IMR-90 (cell line): Measurements from ENCODE around the gene DLD. TPM values are rescaled to one million over a fixed set of nuclear protein-coding genes. Genes with fewer than 3 reads are reported as not detected.

Experiments used
- ATAC-seq: fragments of 200-7000 bp; cut with Tn5 transposase; 2 replicates; pipeline ENCODE4 v1.9.1; 2020; ENCODE audit warnings: low read depth, mild to moderate bottlenecking, moderate library complexity
- BruUV-seq: library from RNA; stranded (reverse); fragments of 400-500 nt; replicated peaks from 2 replicates; lab custom pipeline; 2021; lab: Mats Ljungman, UMichigan
- CTCF ChIA-PET: fragments of 300-600 bp; formaldehyde crosslinking; extraction: SDS; loops from one replicate; lab custom pipeline; 2021; ENCODE audit warnings: antibody characterized with exemption; lab: Yijun Ruan, JAX
- POLR2A ChIA-PET: fragments of 300-600 bp; sonication (Branson Sonifier 250); formaldehyde crosslinking; loops from one replicate; lab custom pipeline; 2022; ENCODE audit warnings: antibody characterized with exemption; ENCODE audit not compliant: unreplicated experiment; lab: Charles Lee
- DNase-seq: peaks from one replicate; pipeline ENCODE4 v3.0.0; 2013
- H2AFZ ChIP-seq: replicated peaks from 2 replicates; pipeline ENCODE3; 2013; ENCODE audit warnings: low read length, mild to moderate bottlenecking; ENCODE audit not compliant: poor library complexity
- H2AK5ac ChIP-seq: 2 replicates; pipeline ENCODE4 v1.6.1; 2013; ENCODE audit warnings: low read depth, low read length, inconsistent platforms
- H2AK9ac ChIP-seq: replicated peaks from 2 replicates; pipeline ENCODE3; 2013; ENCODE audit warnings: mild to moderate bottlenecking, low read depth, low read length, moderate library complexity; ENCODE audit not compliant: poor library complexity
- H2BK120ac ChIP-seq: 2 replicates; pipeline ENCODE4 v1.6.1; 2013; ENCODE audit warnings: low read depth, low read length, inconsistent platforms
- H2BK15ac ChIP-seq: 3 replicates; pipeline ENCODE4 v1.6.1; 2013; ENCODE audit warnings: low read depth, low read length, inconsistent platforms
- H2BK20ac ChIP-seq: 2 replicates; pipeline ENCODE4 v1.6.1; 2013; ENCODE audit warnings: low read depth, mild to moderate bottlenecking, inconsistent platforms, low read length, moderate library complexity
- H2BK5ac ChIP-seq: 2 replicates; pipeline ENCODE4 v1.6.1; 2013; ENCODE audit warnings: mild to moderate bottlenecking, low read depth, low read length, inconsistent platforms; ENCODE audit not compliant: poor library complexity, severe bottlenecking
- H3K14ac ChIP-seq: replicated peaks from 2 replicates; pipeline ENCODE4 v1.6.1; 2013; ENCODE audit warnings: low read depth, low read length, inconsistent platforms
- H3K18ac ChIP-seq: 2 replicates; pipeline ENCODE4 v1.6.1; 2013; ENCODE audit warnings: low read depth, low read length, control low read depth
- H3K23ac ChIP-seq: 2 replicates; pipeline ENCODE4 v1.6.1; 2013; ENCODE audit warnings: low read depth, low read length, inconsistent platforms
- H3K27ac ChIP-seq: 2 replicates; pipeline ENCODE4 v1.5.1; 2013; ENCODE audit warnings: mild to moderate bottlenecking, control low read depth, low read length; ENCODE audit not compliant: insufficient read depth
- H3K27me3 ChIP-seq: 2 replicates; pipeline ENCODE4 v1.6.1; 2013; ENCODE audit warnings: low read length; ENCODE audit not compliant: control insufficient read depth, insufficient read depth
- H3K36me3 ChIP-seq: 2 replicates; pipeline ENCODE4 v1.6.1; 2013; ENCODE audit warnings: low read length, mixed read lengths; ENCODE audit not compliant: control insufficient read depth, insufficient read depth
- H3K4ac ChIP-seq: 2 replicates; pipeline ENCODE4 v1.6.1; 2013; ENCODE audit warnings: low read depth, low read length, inconsistent platforms
- H3K4me1 ChIP-seq: 2 replicates; pipeline ENCODE4 v1.6.1; 2013; ENCODE audit warnings: low read length, mixed read lengths; ENCODE audit not compliant: control insufficient read depth, insufficient read depth
- H3K4me2 ChIP-seq: 2 replicates; pipeline ENCODE4 v1.6.1; 2013; ENCODE audit warnings: low read depth, mild to moderate bottlenecking, control low read depth, low read length, moderate library complexity
- H3K4me3 ChIP-seq: 2 replicates; pipeline ENCODE4 v1.5.1; 2013; ENCODE audit warnings: low read depth, mild to moderate bottlenecking, control low read depth, low read length, moderate library complexity; ENCODE audit not compliant: insufficient read depth
- H3K56ac ChIP-seq: 2 replicates; pipeline ENCODE4 v1.6.1; 2013; ENCODE audit warnings: low read length, inconsistent platforms; ENCODE audit not compliant: insufficient read depth; ENCODE audit errors: extremely low read depth
- H3K79me1 ChIP-seq, 2 experiments: 2 replicates each; pipeline ENCODE4 v1.6.1; 2013; ENCODE audit warnings: low read length in 2 of 2, inconsistent platforms in 1 of 2, low read depth in 1 of 2
- H3K9ac ChIP-seq: 2 replicates; pipeline ENCODE4 v1.6.1; 2013; ENCODE audit warnings: low read depth, low read length, control low read depth
- H3K9me1 ChIP-seq: 2 replicates; pipeline ENCODE4 v1.6.1; 2013; ENCODE audit warnings: low read length, inconsistent platforms; ENCODE audit not compliant: insufficient read depth
- H3K9me3 ChIP-seq: 2 replicates; pipeline ENCODE4 v1.6.1; 2013; ENCODE audit warnings: low read length; ENCODE audit not compliant: control insufficient read depth, insufficient read depth
- H4K20me1 ChIP-seq: 2 replicates; pipeline ENCODE4 v1.6.1; 2013; ENCODE audit warnings: low read length, inconsistent platforms; ENCODE audit not compliant: insufficient read depth
- H4K5ac ChIP-seq: 2 replicates; pipeline ENCODE4 v1.6.1; 2013; ENCODE audit warnings: mild to moderate bottlenecking, low read depth, low read length, control low read depth
- H4K8ac ChIP-seq, 2 experiments: 2 replicates each; pipeline ENCODE4 v1.6.1; 2013; ENCODE audit warnings: low read depth in 2 of 2, low read length in 2 of 2, control low read depth in 1 of 2, inconsistent platforms in 1 of 2
- H4K91ac ChIP-seq: 2 replicates; pipeline ENCODE4 v1.6.1; 2013; ENCODE audit warnings: low read depth, low read length, inconsistent platforms; ENCODE audit not compliant: insufficient read depth
- BHLHE40 ChIP-seq: fragments of 150-350 bp; IDR thresholded peaks from 2 replicates; pipeline ENCODE4 v1.6.1; 2016; ENCODE audit warnings: mild to moderate bottlenecking, low read depth, low read length
- CEBPB ChIP-seq: IDR thresholded peaks from 2 replicates; pipeline ENCODE4 v1.6.1; 2012; ENCODE audit warnings: low read depth, low read length, improper control_type of control experiment
- CHD1 ChIP-seq: IDR thresholded peaks from 2 replicates; pipeline ENCODE4 v1.6.1; 2012; ENCODE audit warnings: low read depth, low read length, improper control_type of control experiment
- FOS ChIP-seq: fragments of 150-350 bp; IDR thresholded peaks from 2 replicates; pipeline ENCODE4 v1.6.1; 2016; ENCODE audit warnings: low read depth, low read length
- MAFK ChIP-seq: IDR thresholded peaks from 2 replicates; pipeline ENCODE4 v1.6.1; 2012; ENCODE audit warnings: low read depth, low read length, improper control_type of control experiment
- MAZ ChIP-seq: IDR thresholded peaks from 2 replicates; pipeline ENCODE4 v1.6.1; 2012; ENCODE audit warnings: low read depth, mild to moderate bottlenecking, low read length, improper control_type of control experiment, moderate library complexity, borderline replicate concordance
- MXI1 ChIP-seq: IDR thresholded peaks from 2 replicates; pipeline ENCODE4 v1.6.1; 2012; ENCODE audit warnings: low read depth, mild to moderate bottlenecking, low read length, moderate library complexity, borderline replicate concordance
- NFE2L2 ChIP-seq: fragments of 150-350 bp; IDR thresholded peaks from 2 replicates; pipeline ENCODE4 v1.6.1; 2016; ENCODE audit warnings: low read depth, mild to moderate bottlenecking, low read length
- POLR2A ChIP-seq: IDR thresholded peaks from 2 replicates; pipeline ENCODE4 v1.6.1; 2012; ENCODE audit warnings: mild to moderate bottlenecking, low read depth, low read length
- RAD21 ChIP-seq: IDR thresholded peaks from 2 replicates; pipeline ENCODE4 v1.6.1; 2012; ENCODE audit warnings: low read length, improper control_type of control experiment
- RCOR1 ChIP-seq: IDR thresholded peaks from 2 replicates; pipeline ENCODE4 v1.6.1; 2012; ENCODE audit warnings: mild to moderate bottlenecking, low read length, improper control_type of control experiment; ENCODE audit not compliant: insufficient replicate concordance
- RFX5 ChIP-seq: IDR thresholded peaks from 2 replicates; pipeline ENCODE4 v1.8.0; 2012; ENCODE audit warnings: low read depth, mild to moderate bottlenecking, low read length, moderate library complexity
- SMC3 ChIP-seq: fragments of 150-350 bp; IDR thresholded peaks from 2 replicates; pipeline ENCODE4 v1.6.1; 2016; ENCODE audit warnings: low read depth, mild to moderate bottlenecking, antibody characterized with exemption, low read length, moderate library complexity
- WGBS, 2 experiments: methylation state at CpG; one replicate each; pipeline versions ENCODE4 v1.1.5 to v1.1.7; 2013; ENCODE audit warnings: missing lambda C conversion rate in 2 of 2; ENCODE audit not compliant: insufficient read length in 1 of 2; ENCODE audit errors: extremely low coverage in 2 of 2; 5-methylcytosine and 5-hydroxymethylcytosine counted together
- dilution Hi-C: fragments of 300-500 bp; cut with HindIII; formaldehyde crosslinking; loops from one replicate; pipeline ENCODE4 v1.14.3; 2018; ENCODE audit warnings: low sequenced_read_pairs; ENCODE audit not compliant: unreplicated experiment
- in situ Hi-C: fragments of 300-500 bp; cut with MboI; formaldehyde crosslinking; loops from 3 replicates; pipeline ENCODE4 v1.14.3; 2019; ENCODE audit warnings: low sequenced_read_pairs, inconsistent platforms, mixed read lengths
- intact Hi-C: fragments of 100-400 bp; cut with micrococcal nuclease; formaldehyde crosslinking; loops from 2 replicates; pipeline ENCODE4 v1.10.0; 2022
- polyA plus RNA-seq, 3 experiments: library from polyadenylated mRNA; depleted of rRNA; stranded (reverse); fragments of >200 nt; gene quantifications; 2 replicates each; pipeline ENCODE4 v1.2.3, GENCODE V29; 2012; ENCODE audit warnings: low replicate concordance in 1 of 3
- total RNA-seq: library from RNA; depleted of rRNA; stranded (reverse); fragments of >200 nt; gene quantifications from 2 replicates; pipeline ENCODE4 v1.2.3, GENCODE V29; 2012
- TF ChIP-seq, protein P1 (sequence below): conservative IDR thresholded peaks from 2 replicates; pipeline ENCODE4 v1.5.1; 2012; ENCODE audit warnings: mild to moderate bottlenecking, low read depth, low read length, improper control_type of control experiment
- TF ChIP-seq, protein P2 (sequence below): fragments of 150-350 bp; IDR thresholded peaks from 2 replicates; pipeline ENCODE4 v1.6.1; 2017; ENCODE audit warnings: mild to moderate bottlenecking, antibody characterized with exemption, low read length, low read depth

Gene DLD
- total and polyA plus RNA-seq, 2 of the 4 experiments (the other 2 are of a cell fraction), result 121 to 361 TPM

DNA sequence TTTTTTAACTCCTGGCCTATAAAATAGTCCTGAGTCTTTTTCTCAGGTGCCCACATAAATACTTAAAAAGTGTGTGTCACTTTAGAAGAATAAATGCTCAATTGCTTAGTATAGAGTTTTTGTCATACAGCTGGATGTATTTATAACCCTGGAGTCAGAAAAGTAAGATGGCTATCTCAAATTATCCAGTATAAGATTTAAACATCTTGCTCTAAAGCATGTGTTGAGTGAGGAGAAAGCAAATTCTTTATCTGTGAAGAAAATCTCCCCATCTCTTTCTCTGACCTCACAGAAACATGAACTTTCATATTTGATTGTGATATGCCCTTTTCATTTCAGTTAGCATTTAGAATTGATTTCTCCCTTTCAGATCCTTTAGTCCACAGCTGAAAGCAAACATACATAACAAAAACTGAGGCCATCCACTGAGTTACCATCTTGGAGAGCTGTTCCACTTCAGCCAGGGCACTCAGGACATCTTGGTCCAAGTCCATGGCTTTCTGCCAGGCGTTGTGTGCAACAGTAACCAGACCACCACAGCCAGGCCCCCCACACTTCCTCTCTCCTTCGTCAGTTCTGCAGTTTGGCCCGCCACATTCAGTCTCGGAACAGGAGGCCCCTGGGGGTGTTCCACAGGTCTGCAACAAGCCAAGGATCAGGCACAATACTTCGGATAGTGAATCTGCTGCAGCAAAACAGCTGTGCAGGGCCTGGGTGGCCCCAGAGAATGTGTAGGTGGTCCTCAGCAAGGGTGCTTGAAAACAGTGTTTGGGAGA, 40.9 kb downstream of the DLD start (continued):
- TF ChIP-seq RFX5, result no peak

DNA sequence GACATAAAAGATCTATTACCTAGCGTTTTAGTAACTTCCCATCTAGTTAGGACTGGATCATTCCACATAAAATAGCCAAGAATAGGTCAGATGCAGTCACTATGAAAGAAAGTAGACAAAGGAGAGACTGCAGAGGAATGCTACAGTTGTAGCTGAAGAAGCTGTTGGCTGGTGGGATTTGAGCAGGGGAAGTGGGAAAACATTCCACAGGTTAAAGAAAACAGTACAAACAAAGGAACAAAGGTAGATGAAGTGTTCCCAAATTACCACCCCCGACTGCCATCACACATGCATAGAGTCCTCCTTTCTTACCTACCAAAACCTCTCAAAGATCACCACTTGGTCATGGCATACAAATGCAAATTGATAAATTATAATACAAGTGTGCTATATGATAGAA, 41.8 kb downstream of the DLD start:
- H2AK9ac ChIP-seq, result no peak overlapping the region
- dilution Hi-C loops, result no loop called here
- ChIA-PET CTCF (no interaction called here), POLR2A (no interaction called here)
- H3K4me3 ChIP-seq, result no peak overlapping the region
- peaks cover 7 to 28% of the 10 kb centered on the region in 2 experiments; a peak in 3 of 4 replicates for H3K79me1 ChIP-seq
- H4K20me1 ChIP-seq, result peaks cover 4% of the 10 kb centered on the region; the same call in 1 of the 2 replicates
- intact Hi-C loops, result no loop called here
- H2BK20ac ChIP-seq, result no peak overlapping the region
- peaks cover 15% of the 10 kb centered on the region for H3K9me1 ChIP-seq
- no peak overlapping the region for H4K91ac ChIP-seq
- H3K27me3 ChIP-seq, result no peaks in the 10 kb centered on the region
- H2BK120ac ChIP-seq, result no peak overlapping the region
- no peaks in the 10 kb centered on the region for H3K9me3 ChIP-seq
- H3K4me1 ChIP-seq, result peaks cover 10% of the 10 kb centered on the region
- H3K23ac ChIP-seq, result no peak overlapping the region
- DNase-seq, result no peak
- no peak overlapping the region for H3K27ac ChIP-seq
- no peak overlapping the region for H2AFZ ChIP-seq
- no peak for ATAC-seq
- BruUV-seq, result no TSS peak
- in situ Hi-C loops, result no loop called here
- peaks cover 53% of the 10 kb centered on the region for H3K36me3 ChIP-seq
- H2BK5ac ChIP-seq, result no peak overlapping the region
- H3K18ac ChIP-seq, result no peak overlapping the region
- no peak overlapping the region for H3K4me2 ChIP-seq
- no peak overlapping the region for H2AK5ac ChIP-seq
- H4K8ac ChIP-seq, result no peak overlapping the region
- no peak overlapping the region for H3K14ac ChIP-seq
- no peak overlapping the region for H3K9ac ChIP-seq
- H2BK15ac ChIP-seq, result no peak overlapping the region
- H3K4ac ChIP-seq, result no peak overlapping the region
- H3K56ac ChIP-seq, result no peak overlapping the region
- no CpG with 5 or more reads among the region's 2 CpGs for WGBS, 2 experiments
- H4K5ac ChIP-seq, result no peak overlapping the region
- TF ChIP-seq POLR2A, result no peak
- no peak for TF ChIP-seq RFX5
- TF ChIP-seq MAZ, result no peak
- TF ChIP-seq, protein P1, sequence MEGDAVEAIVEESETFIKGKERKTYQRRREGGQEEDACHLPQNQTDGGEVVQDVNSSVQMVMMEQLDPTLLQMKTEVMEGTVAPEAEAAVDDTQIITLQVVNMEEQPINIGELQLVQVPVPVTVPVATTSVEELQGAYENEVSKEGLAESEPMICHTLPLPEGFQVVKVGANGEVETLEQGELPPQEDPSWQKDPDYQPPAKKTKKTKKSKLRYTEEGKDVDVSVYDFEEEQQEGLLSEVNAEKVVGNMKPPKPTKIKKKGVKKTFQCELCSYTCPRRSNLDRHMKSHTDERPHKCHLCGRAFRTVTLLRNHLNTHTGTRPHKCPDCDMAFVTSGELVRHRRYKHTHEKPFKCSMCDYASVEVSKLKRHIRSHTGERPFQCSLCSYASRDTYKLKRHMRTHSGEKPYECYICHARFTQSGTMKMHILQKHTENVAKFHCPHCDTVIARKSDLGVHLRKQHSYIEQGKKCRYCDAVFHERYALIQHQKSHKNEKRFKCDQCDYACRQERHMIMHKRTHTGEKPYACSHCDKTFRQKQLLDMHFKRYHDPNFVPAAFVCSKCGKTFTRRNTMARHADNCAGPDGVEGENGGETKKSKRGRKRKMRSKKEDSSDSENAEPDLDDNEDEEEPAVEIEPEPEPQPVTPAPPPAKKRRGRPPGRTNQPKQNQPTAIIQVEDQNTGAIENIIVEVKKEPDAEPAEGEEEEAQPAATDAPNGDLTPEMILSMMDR, result no peak
- TF ChIP-seq SMC3, result no peak
- TF ChIP-seq MXI1, result no peak
- TF ChIP-seq RCOR1, result no peak
- no peak for TF ChIP-seq RAD21
- TF ChIP-seq CEBPB, result no peak
- TF ChIP-seq NFE2L2, result no peak
- TF ChIP-seq, protein P2, sequence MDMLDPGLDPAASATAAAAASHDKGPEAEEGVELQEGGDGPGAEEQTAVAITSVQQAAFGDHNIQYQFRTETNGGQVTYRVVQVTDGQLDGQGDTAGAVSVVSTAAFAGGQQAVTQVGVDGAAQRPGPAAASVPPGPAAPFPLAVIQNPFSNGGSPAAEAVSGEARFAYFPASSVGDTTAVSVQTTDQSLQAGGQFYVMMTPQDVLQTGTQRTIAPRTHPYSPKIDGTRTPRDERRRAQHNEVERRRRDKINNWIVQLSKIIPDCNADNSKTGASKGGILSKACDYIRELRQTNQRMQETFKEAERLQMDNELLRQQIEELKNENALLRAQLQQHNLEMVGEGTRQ, result no peak
- TF ChIP-seq BHLHE40, result no peak
- no peak for TF ChIP-seq CHD1
- TF ChIP-seq MAFK, result no peak
- no peak for TF ChIP-seq FOS
